B cell (primary cell): ENCODE results near the gene PARP12. TPM values are rescaled to one million over a fixed set of nuclear protein-coding genes. Genes with fewer than 3 reads are reported as not detected.

Experiments used
- ATAC-seq: fragments of 200-7000 bp; cut with Tn5 transposase; one replicate; pipeline ENCODE4 v1.10.0; 2021; ENCODE audit warnings: low read depth, mild to moderate bottlenecking, moderate number of reproducible peaks, moderate library complexity
- CTCF ChIA-PET: fragments of 350-600 bp; sonication (Branson Sonifier 250); formaldehyde crosslinking; loops from one replicate; lab custom pipeline; 2021; ENCODE audit warnings: antibody characterized with exemption, inconsistent platforms; lab: Charles Lee
- POLR2A ChIA-PET: fragments of 350-600 bp; sonication (Branson Sonifier 250); formaldehyde crosslinking; loops from one replicate; lab custom pipeline; 2021; ENCODE audit warnings: antibody characterized with exemption; lab: Charles Lee
- DNase-seq: peaks from one replicate; pipeline ENCODE4 v3.0.0; 2013
- H2AFZ ChIP-seq: 2 replicates; pipeline ENCODE4 v1.6.1; 2012; ENCODE audit warnings: mild to moderate bottlenecking, low read depth, low read length; ENCODE audit not compliant: insufficient read depth, poor library complexity, severe bottlenecking
- H3K27ac ChIP-seq, 2 donors: 1 replicate in 1 of 2; 2 replicates in 1 of 2; pipeline ENCODE4 v1.5.1; 2012 to 2013; ENCODE audit warnings: low read length in 2 of 2, mild to moderate bottlenecking in 2 of 2, moderate library complexity in 1 of 2
- H3K27me3 ChIP-seq, 4 experiments: fragments of 200-600 bp in 1 of 4; sonication (generic) in 1 of 4; replicated peaks in 1 of 4; 1 replicate in 2 of 4; 2 replicates in 2 of 4; pipeline versions ENCODE4 v1.6.1 to v1.7.0; 2013 to 2016; ENCODE audit warnings: low read length in 3 of 4, mild to moderate bottlenecking in 2 of 4, mixed read lengths in 1 of 4, moderate library complexity in 1 of 4; ENCODE audit not compliant: insufficient read depth in 4 of 4, control insufficient read depth in 3 of 4; ENCODE audit errors: control extremely low read depth in 1 of 4
- H3K36me3 ChIP-seq, 2 experiments: replicated peaks in 1 of 2; 1 replicate in 1 of 2; 2 replicates in 1 of 2; pipeline versions ENCODE4 v1.6.1 to v1.7.1; 2013; ENCODE audit warnings: low read length in 1 of 2; ENCODE audit not compliant: insufficient read depth in 2 of 2, control insufficient read depth in 1 of 2; ENCODE audit errors: control extremely low read depth in 1 of 2, extremely low read depth in 1 of 2
- H3K4me1 ChIP-seq, 2 donors: fragments of 200-600 bp in 1 of 2; sonication (generic) in 1 of 2; 1 replicate in 1 of 2; 2 replicates in 1 of 2; pipeline versions ENCODE4 v1.5.1 to v1.6.1; 2013 to 2017; ENCODE audit warnings: low read length in 2 of 2; ENCODE audit not compliant: control insufficient read depth in 2 of 2, insufficient read depth in 2 of 2
- H3K4me2 ChIP-seq: replicated peaks from 2 replicates; pipeline ENCODE3; 2012; ENCODE audit warnings: mild to moderate bottlenecking, low read depth, low read length; ENCODE audit not compliant: poor library complexity, severe bottlenecking
- H3K4me3 ChIP-seq, 5 experiments: fragments of 200-600 bp in 1 of 5; sonication (generic) in 1 of 5; 1 replicate in 3 of 5; 2 replicates in 2 of 5; pipeline versions ENCODE4 v1.5.1 to v1.7.0; 2011 to 2016; ENCODE audit warnings: low read length in 4 of 5, mild to moderate bottlenecking in 4 of 5, low read depth in 2 of 5, control low read depth in 1 of 5, moderate library complexity in 1 of 5; ENCODE audit not compliant: insufficient read depth in 1 of 5; ENCODE audit errors: control extremely low read depth in 1 of 5, extremely low read depth in 1 of 5
- H3K79me2 ChIP-seq: fragments of 200-600 bp; sonication (generic); one replicate; pipeline ENCODE4 v1.6.0; 2016; ENCODE audit warnings: low read length; ENCODE audit not compliant: control insufficient read depth, insufficient read depth
- H3K9ac ChIP-seq: fragments of 200-600 bp; sonication (generic); 2 replicates; pipeline ENCODE4 v1.6.1; 2017; ENCODE audit warnings: mild to moderate bottlenecking, low read length, moderate library complexity
- H3K9me3 ChIP-seq, 3 donors: one replicate each; pipeline versions ENCODE4 v1.6.1 to v1.7.1; 2013; ENCODE audit warnings: low read length in 2 of 3; ENCODE audit not compliant: control insufficient read depth in 2 of 3, insufficient read depth in 1 of 3; ENCODE audit errors: control extremely low read depth in 1 of 3
- H4K20me1 ChIP-seq: 2 replicates; pipeline ENCODE4 v1.6.0; 2012; ENCODE audit warnings: mild to moderate bottlenecking, low read length; ENCODE audit not compliant: insufficient read depth, control insufficient read depth, poor library complexity, severe bottlenecking
- H3K27ac Mint-ChIP-seq: one replicate; pipeline ENCODE4 v1.8.0; 2021; ENCODE audit warnings: mixed read lengths
- H3K27me3 Mint-ChIP-seq: one replicate; pipeline ENCODE4 v1.8.0; 2021; ENCODE audit warnings: mixed read lengths
- H3K4me1 Mint-ChIP-seq: one replicate; pipeline ENCODE4 v1.8.0; 2021; ENCODE audit warnings: mixed read lengths
- H3K4me3 Mint-ChIP-seq: one replicate; pipeline ENCODE4 v1.8.0; 2021; ENCODE audit warnings: mixed read lengths
- H3K9me3 Mint-ChIP-seq: one replicate; pipeline ENCODE4 v1.8.0; 2022; ENCODE audit warnings: mixed read lengths; ENCODE audit not compliant: insufficient read depth
- CTCF ChIP-seq: fragments of 200-600 bp; IDR thresholded peaks from one replicate; pipeline ENCODE4 v1.8.0; 2022; ENCODE audit warnings: antibody characterized with exemption, mild to moderate bottlenecking
- EZH2 ChIP-seq: IDR thresholded peaks from 2 replicates; pipeline ENCODE4 v1.6.1; 2012; ENCODE audit warnings: borderline replicate concordance, low read depth, mild to moderate bottlenecking, moderate library complexity, low read length; ENCODE audit not compliant: insufficient read depth, poor library complexity, severe bottlenecking
- whole genome bisulfite sequencing: methylation state at CpG from one replicate; pipeline ENCODE4 v1.1.5; 2013; ENCODE audit warnings: missing lambda C conversion rate; ENCODE audit not compliant: insufficient coverage; 5-methylcytosine and 5-hydroxymethylcytosine counted together
- intact Hi-C: fragments of 100-400 bp; cut with micrococcal nuclease; formaldehyde crosslinking; loops from one replicate; pipeline ENCODE4 v1.10.0; 2022
- polyA plus RNA-seq: library from polyadenylated mRNA; depleted of rRNA; stranded (reverse); fragments of >200 nt; gene quantifications from 2 replicates; pipeline ENCODE4 v1.2.3, GENCODE V29; 2012
- total RNA-seq, 2 donors: library from RNA; stranded (reverse); fragments of 120-200 nt in 1 of 2; gene quantifications; 1 replicate in 1 of 2; 2 replicates in 1 of 2; pipeline versions ENCODE4 v1.2.3 to v1.2.4, GENCODE V29; 2013 to 2022

PARP12 gene
- total and polyA plus RNA-seq, 2 donors (not counting 1 experiment from before 2014, with no cell fraction given): 170 to 177 TPM

DNA sequence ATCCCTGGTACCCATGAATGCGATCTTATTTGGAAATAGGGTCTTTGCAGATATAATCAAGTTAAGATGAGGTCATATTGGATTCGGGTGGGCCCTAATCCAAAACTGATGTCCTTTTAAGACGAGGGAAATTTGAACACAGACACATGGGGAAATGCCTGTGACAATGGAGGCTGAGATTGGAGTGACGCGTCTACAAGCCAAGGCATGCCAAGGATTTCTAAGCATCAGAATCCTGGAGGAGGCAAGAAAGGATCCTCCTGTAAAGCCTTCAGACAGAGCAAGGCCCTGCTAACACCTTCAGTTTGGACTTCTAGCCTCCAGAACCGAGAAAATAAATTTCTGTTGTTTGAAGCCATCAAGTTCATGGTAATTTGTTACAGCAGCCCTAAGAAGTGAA lies 18.5 kb downstream of the PARP12 start:
- DNase-seq (no peak), ATAC-seq (no peak)
- H3K4me3 Mint-ChIP-seq: no peak overlapping the region
- peaks cover 59% of the 10 kb centered on the region for H3K79me2 ChIP-seq
- H3K4me2 ChIP-seq: no peak overlapping the region
- no peak overlapping the region for H3K4me3 ChIP-seq
- H3K27ac ChIP-seq: no peak overlapping the region
- no peaks in the 10 kb centered on the region for H3K9me3 Mint-ChIP-seq
- peaks cover 3% of the 10 kb centered on the region for H3K4me1 Mint-ChIP-seq
- no peaks in the 10 kb centered on the region for H3K9me3 ChIP-seq
- no peak overlapping the region for H3K9ac ChIP-seq
- H3K27me3 Mint-ChIP-seq: no peaks in the 10 kb centered on the region
- peaks cover 2 to 81% of the 10 kb centered on the region in 2 experiments for H3K36me3 ChIP-seq
- CTCF ChIA-PET: interaction anchor here (1.7 kb wide), 1 partner anchor 397 kb away, joined by 5 read pairs; no protein-coding TSS in a partner anchor
- no peak overlapping the region for H2AFZ ChIP-seq
- intact Hi-C loops: no loop called here
- WGBS: 100% methylated on average over 5 of the region's 6 CpGs
- peaks cover 60% of the 10 kb centered on the region for H4K20me1 ChIP-seq
- H3K27ac Mint-ChIP-seq: no peak overlapping the region
- no peaks in the 10 kb centered on the region for H3K27me3 ChIP-seq
- POLR2A ChIA-PET: no interaction called here
- peaks cover 0 to 2% of the 10 kb centered on the region in 2 donors for H3K4me1 ChIP-seq
- TF ChIP-seq EZH2 (no peak), CTCF (no peak)

DNA sequence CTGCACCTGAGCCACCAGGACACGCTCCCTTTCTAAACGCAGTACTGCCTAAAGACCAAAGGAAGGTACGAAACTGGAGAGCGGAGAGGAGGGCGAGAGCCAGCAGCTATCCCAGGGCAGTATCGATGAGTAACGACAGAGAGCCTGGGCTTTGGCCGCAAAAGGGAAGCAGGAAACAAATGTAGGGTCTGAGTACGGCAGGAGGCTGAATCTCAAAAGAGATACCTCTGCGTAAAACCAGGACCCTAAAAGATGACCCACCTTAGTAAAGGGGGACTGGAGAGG lies 20.4 kb downstream of the PARP12 start:
- TF ChIP-seq CTCF: no peak
- no peak for TF ChIP-seq EZH2
- Mint-ChIP-seq H3K27ac (no peak overlapping the region), H3K4me1 (no peaks in the 10 kb centered on the region), H3K4me3 (no peak overlapping the region), H3K9me3 (no peaks in the 10 kb centered on the region), H3K27me3 (no peaks in the 10 kb centered on the region)
- no peak for DNase-seq
- H3K27me3 ChIP-seq: no peaks in the 10 kb centered on the region
- H3K79me2 ChIP-seq: peaks cover 41% of the 10 kb centered on the region
- no peak overlapping the region for H3K27ac ChIP-seq
- H3K4me2 ChIP-seq: no peak overlapping the region
- no peak overlapping the region for H3K4me3 ChIP-seq
- intact Hi-C loops: no loop called here
- H3K4me1 ChIP-seq: no peaks in the 10 kb centered on the region
- H3K9ac ChIP-seq: no peak overlapping the region
- WGBS: 89% methylated on average over 10 of the region's 10 CpGs
- H2AFZ ChIP-seq: no peak overlapping the region
- ATAC-seq: no peak
- peaks cover 55% of the 10 kb centered on the region for H4K20me1 ChIP-seq
- peaks cover 2 to 85% of the 10 kb centered on the region in 2 experiments for H3K36me3 ChIP-seq
- H3K9me3 ChIP-seq: no peaks in the 10 kb centered on the region
- ChIA-PET POLR2A (no interaction called here), CTCF (no interaction called here)
